Stomach smooth muscle (tissue), 2 donors: ENCODE measurements around the gene PBX1.

ENCODE experiments used
- H3K27ac ChIP-seq: one replicate; pipeline ENCODE4 v1.7.0; 2013; ENCODE audit warnings: mild to moderate bottlenecking, low read length, inconsistent platforms
- H3K27me3 ChIP-seq, 2 donors: one replicate each; pipeline ENCODE4 v1.7.0; 2013; ENCODE audit warnings: low read length in 2 of 2; ENCODE audit not compliant: insufficient read depth in 2 of 2, control insufficient read depth in 1 of 2
- H3K36me3 ChIP-seq, 2 donors: one replicate each; pipeline ENCODE4 v1.7.0; 2013; ENCODE audit warnings: low read length in 2 of 2; ENCODE audit not compliant: control insufficient read depth in 2 of 2, insufficient read depth in 2 of 2
- H3K4me1 ChIP-seq: one replicate; pipeline ENCODE4 v1.7.0; 2013; ENCODE audit warnings: low read length; ENCODE audit not compliant: control insufficient read depth, insufficient read depth
- H3K4me3 ChIP-seq, 2 donors: one replicate each; pipeline ENCODE4 v1.7.0; 2013; ENCODE audit warnings: low read length in 2 of 2
- H3K9ac ChIP-seq, 2 donors: one replicate each; pipeline ENCODE4 v1.7.0; 2013; ENCODE audit warnings: low read length in 2 of 2, mild to moderate bottlenecking in 1 of 2
- H3K9me3 ChIP-seq, 2 donors: one replicate each; pipeline ENCODE4 v1.7.0; 2013; ENCODE audit warnings: low read length in 2 of 2; ENCODE audit not compliant: control insufficient read depth in 2 of 2
- donor health status: healthy.
- donor health status: Pancreatic carcinoma.

The PBX1 gene

DNA sequence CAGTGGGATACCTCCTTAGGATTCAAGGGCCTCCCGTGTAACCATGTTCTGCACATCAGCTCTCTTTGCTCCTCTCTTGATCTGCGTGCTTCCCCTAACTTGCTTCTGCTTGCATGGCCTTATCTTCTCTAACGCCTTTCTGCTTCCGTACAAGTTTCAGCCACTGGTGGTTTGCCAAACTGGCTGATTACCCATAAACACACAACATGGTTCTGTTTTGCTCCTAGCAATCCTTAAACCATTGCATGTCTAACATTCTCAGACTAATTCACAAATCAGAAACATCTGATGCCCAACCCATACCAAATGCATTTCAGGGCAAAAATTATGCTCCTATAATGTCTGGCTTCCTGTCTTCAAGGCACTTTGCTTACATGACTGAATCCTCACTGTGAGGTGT lies 166.4 kb downstream of the PBX1 start:
- H3K36me3 ChIP-seq = no peaks in the 10 kb centered on the region
- no peak overlapping the region for H3K9ac ChIP-seq
- no peak overlapping the region for H3K27ac ChIP-seq
- H3K4me3 ChIP-seq = no peak overlapping the region
- H3K4me1 ChIP-seq = peaks cover 49% of the 10 kb centered on the region
- no peaks in the 10 kb centered on the region for H3K27me3 ChIP-seq
- no peaks in the 10 kb centered on the region for H3K9me3 ChIP-seq

DNA sequence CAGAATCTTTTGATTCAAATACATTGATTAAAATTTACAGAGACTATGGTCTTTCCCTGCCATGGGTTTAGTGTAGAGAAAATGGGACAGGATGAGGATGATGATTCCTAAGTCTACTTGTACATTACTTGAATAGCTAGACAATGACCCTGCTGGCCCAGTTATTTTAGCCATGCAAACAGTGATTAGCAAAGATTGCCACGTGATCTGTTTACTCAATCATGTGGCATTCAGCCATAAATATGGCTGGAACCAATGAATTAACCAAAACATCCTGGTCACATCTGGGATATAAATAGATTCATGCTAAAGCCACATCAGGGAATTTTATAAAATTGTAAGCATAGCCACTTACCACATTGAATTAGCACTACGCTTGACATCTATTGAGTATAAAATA lies 167.3 kb downstream of the PBX1 start:
- Histone ChIP-seq H3K9me3 (no peaks in the 10 kb centered on the region), H3K4me1 (peaks cover 40% of the 10 kb centered on the region), H3K36me3 (no peaks in the 10 kb centered on the region), H3K27ac (no peak overlapping the region), H3K27me3 (no peaks in the 10 kb centered on the region), H3K4me3 (no peak overlapping the region), H3K9ac (no peak overlapping the region)

DNA sequence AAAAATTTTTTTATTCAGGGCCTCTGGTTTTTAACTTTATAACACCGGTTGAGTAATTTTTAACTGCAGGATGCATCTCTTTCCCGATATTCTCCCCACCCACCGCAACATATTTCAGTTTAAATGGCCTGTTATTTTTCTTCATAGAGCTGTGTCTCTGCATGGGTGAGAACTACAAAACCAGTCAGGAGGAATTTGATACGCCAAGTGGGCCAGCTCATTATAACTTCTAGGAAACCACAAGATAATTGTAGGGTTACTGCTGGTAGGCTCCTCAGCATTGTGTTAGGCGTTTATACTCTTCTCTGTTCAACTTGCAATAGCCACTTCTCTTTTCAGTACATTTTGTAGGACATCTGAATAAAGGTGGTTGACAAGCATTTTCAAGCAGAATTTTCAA lies 169.7 kb downstream of the PBX1 start:
- H3K9ac ChIP-seq = no peak overlapping the region
- H3K36me3 ChIP-seq = no peaks in the 10 kb centered on the region
- H3K4me1 ChIP-seq = peaks cover 34% of the 10 kb centered on the region
- no peak overlapping the region for H3K27ac ChIP-seq
- no peaks in the 10 kb centered on the region for H3K9me3 ChIP-seq
- H3K27me3 ChIP-seq = no peaks in the 10 kb centered on the region
- H3K4me3 ChIP-seq = no peak overlapping the region

DNA sequence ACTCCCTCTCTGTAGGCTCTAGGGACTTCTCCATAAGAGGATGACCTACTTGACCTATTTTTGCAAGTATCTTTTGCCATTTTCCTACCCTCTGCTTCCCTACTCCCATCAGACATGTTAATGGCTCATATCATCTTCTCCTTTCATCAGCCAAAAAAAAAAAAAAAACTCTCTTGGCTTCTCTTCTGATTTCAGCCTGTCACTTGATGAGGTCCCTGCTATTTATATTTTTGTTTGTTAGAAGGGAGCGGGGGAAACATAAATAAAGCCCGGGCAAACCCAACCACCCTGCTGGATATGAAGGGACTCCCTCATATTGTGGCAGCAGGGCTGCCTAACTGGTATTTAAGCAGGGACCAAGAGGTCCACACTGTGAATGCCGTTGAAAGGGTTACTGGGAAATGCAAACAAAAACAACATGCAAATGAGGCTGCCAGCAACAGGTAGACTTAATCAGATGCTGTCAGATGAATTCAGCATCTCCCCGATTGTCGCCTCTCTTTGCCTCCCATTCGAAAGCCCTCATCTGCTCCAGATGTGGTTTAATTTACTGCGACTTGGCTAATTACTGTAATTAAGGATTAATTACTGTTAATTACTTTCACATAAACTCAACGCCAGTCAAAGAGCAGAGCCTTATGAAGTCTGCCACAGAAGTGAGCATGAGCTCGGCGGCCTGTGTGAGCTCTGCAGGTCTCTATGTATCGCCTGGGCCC lies 172.3 kb downstream of the PBX1 start:
- H3K4me1 ChIP-seq = peaks cover 10% of the 10 kb centered on the region
- no peak overlapping the region for H3K9ac ChIP-seq
- H3K27ac ChIP-seq = no peak overlapping the region
- H3K4me3 ChIP-seq = no peak overlapping the region
- no peaks in the 10 kb centered on the region for H3K27me3 ChIP-seq
- H3K36me3 ChIP-seq = no peaks in the 10 kb centered on the region
- no peaks in the 10 kb centered on the region for H3K9me3 ChIP-seq

DNA sequence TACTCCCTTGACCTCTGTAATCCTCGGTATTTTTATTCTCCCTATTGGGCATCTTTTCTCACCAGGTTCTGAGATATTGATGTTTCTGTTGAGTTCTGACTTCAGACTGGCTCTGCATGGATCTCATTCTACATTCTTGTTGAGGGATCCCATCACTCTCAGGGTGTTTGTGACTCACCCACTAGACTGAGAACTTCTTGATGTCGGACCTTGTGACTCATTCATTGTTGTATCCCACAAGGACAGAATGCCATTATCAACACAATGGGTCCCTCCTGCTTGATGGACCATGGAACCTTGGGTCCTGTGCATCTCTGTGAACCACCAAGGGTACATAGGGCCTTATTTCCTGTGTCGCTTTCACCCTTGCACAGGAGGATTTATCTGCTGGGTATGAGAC lies 174.1 kb downstream of the PBX1 start:
- H3K36me3 ChIP-seq = no peaks in the 10 kb centered on the region
- no peak overlapping the region for H3K27ac ChIP-seq
- H3K27me3 ChIP-seq = no peaks in the 10 kb centered on the region
- peaks cover 5% of the 10 kb centered on the region for H3K4me1 ChIP-seq
- no peak overlapping the region for H3K9ac ChIP-seq
- no peak overlapping the region for H3K4me3 ChIP-seq
- H3K9me3 ChIP-seq = no peaks in the 10 kb centered on the region

DNA sequence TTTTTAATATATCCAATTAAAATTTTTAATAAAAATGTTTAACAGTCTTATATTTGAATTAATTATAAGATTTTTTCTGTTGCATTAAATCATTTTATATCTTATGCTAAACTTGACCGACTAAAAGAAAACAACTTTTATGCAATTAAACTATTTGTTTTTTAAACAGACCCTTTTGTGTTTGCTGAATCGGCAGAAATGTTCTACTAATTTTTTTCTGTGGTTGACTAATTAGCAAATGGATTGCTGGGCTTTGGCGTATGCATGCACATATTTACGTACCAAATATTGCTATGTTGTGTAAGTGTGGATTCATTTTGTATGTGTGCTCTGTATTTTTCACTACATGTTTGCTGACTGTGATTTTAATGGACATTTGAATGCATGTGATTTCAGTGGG lies 174.8 kb downstream of the PBX1 start:
- Histone ChIP-seq H3K27me3 (no peaks in the 10 kb centered on the region), H3K9me3 (no peaks in the 10 kb centered on the region)

DNA sequence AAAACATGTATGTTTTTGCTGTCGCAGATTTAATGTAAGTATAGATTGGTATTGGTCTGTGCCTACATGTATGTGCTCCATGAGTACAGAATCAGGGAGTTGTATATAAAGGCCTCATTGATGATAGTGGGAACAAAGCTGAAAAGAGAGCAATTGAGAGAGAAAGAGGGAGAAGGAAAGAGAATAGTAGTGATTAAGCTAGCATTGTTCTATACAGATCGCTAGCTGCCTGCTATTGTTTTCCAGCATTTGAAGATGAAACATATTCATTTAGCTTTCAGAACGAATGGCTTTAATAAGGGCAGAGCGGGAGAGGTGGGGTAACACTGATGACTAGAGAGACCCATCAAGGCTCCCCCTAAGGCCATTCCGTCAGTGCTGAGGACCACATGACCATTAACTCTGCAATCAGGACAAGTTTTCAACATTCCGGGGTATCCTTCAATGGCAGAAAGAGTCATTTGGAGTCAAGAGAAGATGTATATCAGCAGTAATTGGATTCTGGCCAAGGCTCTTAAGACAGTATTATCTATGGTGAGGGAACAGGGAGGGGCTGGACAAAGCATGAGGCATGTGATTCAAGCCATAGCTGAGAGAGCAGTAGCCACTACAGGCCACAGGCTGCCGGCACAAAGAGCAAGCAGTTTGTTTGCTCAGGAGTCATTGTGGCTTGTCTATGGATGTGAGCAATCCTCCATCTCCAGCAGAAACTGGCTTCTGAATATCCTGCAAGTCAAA lies 176.5 kb downstream of the PBX1 start:
- Histone ChIP-seq H3K27ac (no peak overlapping the region), H3K4me1 (peaks cover 5% of the 10 kb centered on the region), H3K9me3 (no peaks in the 10 kb centered on the region), H3K4me3 (no peak overlapping the region), H3K27me3 (no peaks in the 10 kb centered on the region), H3K9ac (no peak overlapping the region), H3K36me3 (no peaks in the 10 kb centered on the region)

More for the DNA sequence above, 174.8 kb downstream of the PBX1 start:
- Histone ChIP-seq H3K36me3 (no peaks in the 10 kb centered on the region), H3K4me3 (no peak overlapping the region), H3K9ac (no peak overlapping the region), H3K4me1 (peaks cover 5% of the 10 kb centered on the region), H3K27ac (no peak overlapping the region)

DNA sequence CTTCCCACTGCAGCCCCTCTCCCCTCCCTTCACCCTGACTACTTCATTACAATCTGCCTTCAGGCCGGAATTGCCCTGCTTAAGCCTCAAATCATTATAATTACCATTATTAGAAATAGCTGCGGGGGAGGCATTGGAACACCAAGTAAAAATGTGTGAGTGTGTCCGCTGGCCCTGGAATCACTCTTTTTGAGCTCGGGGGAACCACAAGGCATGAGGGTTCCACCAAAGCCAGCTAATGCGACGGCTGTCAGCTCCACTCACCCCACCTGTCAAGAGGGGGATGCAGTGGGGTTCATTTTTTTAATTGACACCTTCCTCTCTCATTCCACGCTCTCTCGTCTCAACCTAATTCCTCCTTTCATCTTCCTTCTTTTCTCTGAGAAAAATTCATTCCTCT lies 177.2 kb downstream of the PBX1 start:
- Histone ChIP-seq H3K4me1 (peaks cover 5% of the 10 kb centered on the region), H3K36me3 (no peaks in the 10 kb centered on the region), H3K4me3 (no peak overlapping the region), H3K27ac (no peak overlapping the region), H3K9ac (no peak overlapping the region), H3K27me3 (no peaks in the 10 kb centered on the region), H3K9me3 (no peaks in the 10 kb centered on the region)

DNA sequence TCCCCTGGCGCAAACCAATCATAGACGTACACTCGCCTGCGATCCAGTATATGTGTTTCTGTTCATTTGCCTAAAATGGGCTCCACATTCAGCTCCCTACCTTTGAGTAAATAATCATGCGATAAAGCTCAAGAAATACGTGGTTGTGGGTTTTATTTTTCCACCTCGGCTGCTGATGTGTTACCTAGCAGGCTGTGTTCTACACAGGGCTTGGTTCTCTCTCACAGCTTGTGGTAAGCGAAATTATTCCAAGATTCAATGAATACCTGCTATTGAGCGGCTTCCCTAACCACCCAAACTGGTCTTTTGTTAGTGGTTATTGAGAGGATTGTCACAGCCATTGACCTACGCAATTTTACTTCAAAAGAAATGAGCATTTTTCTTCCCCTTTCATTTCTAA lies 180.2 kb downstream of the PBX1 start:
- Histone ChIP-seq H3K27ac (no peak overlapping the region), H3K27me3 (no peaks in the 10 kb centered on the region), H3K4me3 (no peak overlapping the region), H3K9me3 (no peaks in the 10 kb centered on the region), H3K9ac (no peak overlapping the region), H3K4me1 (no peaks in the 10 kb centered on the region), H3K36me3 (no peaks in the 10 kb centered on the region)

DNA sequence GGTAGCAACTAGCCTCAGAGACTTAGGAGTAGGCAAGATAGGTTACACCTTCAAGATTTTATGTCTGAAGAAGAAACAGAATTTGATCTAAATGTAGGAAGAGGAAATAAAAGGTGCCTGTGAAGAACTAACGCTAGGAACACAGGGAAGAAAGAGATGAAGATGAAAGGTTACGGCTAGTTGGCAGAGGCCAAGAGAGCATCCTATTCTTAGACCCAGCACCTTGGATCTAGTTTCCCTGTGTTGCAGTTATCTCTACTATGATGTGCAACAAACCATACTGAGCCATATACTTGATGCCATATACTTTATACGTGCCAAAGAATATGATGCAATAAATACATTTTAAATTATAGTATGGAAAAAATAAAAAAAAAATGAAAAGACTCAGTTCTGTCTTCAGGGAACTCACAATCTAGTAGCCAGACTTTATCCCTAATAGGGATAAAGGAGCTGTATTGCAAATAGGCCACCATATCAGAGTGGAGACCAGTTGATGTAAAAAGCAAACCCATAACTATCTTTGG lies 181.1 kb downstream of the PBX1 start:
- no peak overlapping the region for H3K4me3 ChIP-seq
- H3K9me3 ChIP-seq = no peaks in the 10 kb centered on the region
- H3K4me1 ChIP-seq = no peaks in the 10 kb centered on the region
- no peak overlapping the region for H3K27ac ChIP-seq
- no peaks in the 10 kb centered on the region for H3K27me3 ChIP-seq
- H3K9ac ChIP-seq = no peak overlapping the region
- no peaks in the 10 kb centered on the region for H3K36me3 ChIP-seq

DNA sequence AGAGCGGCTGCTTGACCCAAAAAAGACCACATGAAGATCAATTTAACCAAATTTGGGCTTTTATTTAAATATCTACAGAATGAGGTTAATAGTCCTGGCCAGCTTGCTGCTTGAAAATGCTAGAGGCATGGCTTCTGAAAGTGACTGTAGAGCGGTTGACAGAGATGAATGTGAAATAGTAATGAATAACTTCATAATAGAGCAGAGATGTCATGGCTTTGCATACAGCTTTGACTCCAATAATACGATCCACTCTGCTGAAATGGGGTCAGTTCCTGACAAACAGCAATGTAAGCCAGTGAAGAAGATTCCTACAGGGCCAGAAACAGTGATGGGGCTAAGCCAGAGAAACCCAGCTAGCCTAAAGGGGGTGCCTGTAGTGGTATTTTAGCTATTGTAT lies 183.8 kb downstream of the PBX1 start:
- Histone ChIP-seq H3K9me3 (no peaks in the 10 kb centered on the region), H3K4me1 (no peaks in the 10 kb centered on the region), H3K27ac (no peak overlapping the region), H3K9ac (no peak overlapping the region), H3K36me3 (no peaks in the 10 kb centered on the region), H3K27me3 (no peaks in the 10 kb centered on the region), H3K4me3 (no peak overlapping the region)
